B cell (primary cell): ENCODE measurements around the gene CS. TPM values are rescaled to one million over a fixed set of nuclear protein-coding genes. Genes with fewer than 3 reads are reported as not detected.
A peak's percentile ranks its signal among the peaks of the same experiment; 100 is the strongest.

ENCODE experiments used
- ATAC-seq: fragments of 200-7000 bp; cut with Tn5 transposase; one replicate; pipeline ENCODE4 v1.10.0; 2021; ENCODE audit warnings: low read depth, mild to moderate bottlenecking, moderate number of reproducible peaks, moderate library complexity
- CTCF ChIA-PET: fragments of 350-600 bp; sonication (Branson Sonifier 250); formaldehyde crosslinking; loops from one replicate; lab custom pipeline; 2021; ENCODE audit warnings: antibody characterized with exemption, inconsistent platforms; lab: Charles Lee
- POLR2A ChIA-PET: fragments of 350-600 bp; sonication (Branson Sonifier 250); formaldehyde crosslinking; loops from one replicate; lab custom pipeline; 2021; ENCODE audit warnings: antibody characterized with exemption; lab: Charles Lee
- DNase-seq: peaks from one replicate; pipeline ENCODE4 v3.0.0; 2013
- H2AFZ ChIP-seq: 2 replicates; pipeline ENCODE4 v1.6.1; 2012; ENCODE audit warnings: mild to moderate bottlenecking, low read depth, low read length; ENCODE audit not compliant: insufficient read depth, poor library complexity, severe bottlenecking
- H3K27ac ChIP-seq, 2 donors: 1 replicate in 1 of 2; 2 replicates in 1 of 2; pipeline ENCODE4 v1.5.1; 2012 to 2013; ENCODE audit warnings: low read length in 2 of 2, mild to moderate bottlenecking in 2 of 2, moderate library complexity in 1 of 2
- H3K27me3 ChIP-seq, 4 experiments: fragments of 200-600 bp in 1 of 4; sonication (generic) in 1 of 4; replicated peaks in 1 of 4; 1 replicate in 2 of 4; 2 replicates in 2 of 4; pipeline versions ENCODE4 v1.6.1 to v1.7.0; 2013 to 2016; ENCODE audit warnings: low read length in 3 of 4, mild to moderate bottlenecking in 2 of 4, mixed read lengths in 1 of 4, moderate library complexity in 1 of 4; ENCODE audit not compliant: insufficient read depth in 4 of 4, control insufficient read depth in 3 of 4; ENCODE audit errors: control extremely low read depth in 1 of 4
- H3K36me3 ChIP-seq, 2 experiments: replicated peaks in 1 of 2; 1 replicate in 1 of 2; 2 replicates in 1 of 2; pipeline versions ENCODE4 v1.6.1 to v1.7.1; 2013; ENCODE audit warnings: low read length in 1 of 2; ENCODE audit not compliant: insufficient read depth in 2 of 2, control insufficient read depth in 1 of 2; ENCODE audit errors: control extremely low read depth in 1 of 2, extremely low read depth in 1 of 2
- H3K4me1 ChIP-seq, 2 donors: fragments of 200-600 bp in 1 of 2; sonication (generic) in 1 of 2; 1 replicate in 1 of 2; 2 replicates in 1 of 2; pipeline versions ENCODE4 v1.5.1 to v1.6.1; 2013 to 2017; ENCODE audit warnings: low read length in 2 of 2; ENCODE audit not compliant: control insufficient read depth in 2 of 2, insufficient read depth in 2 of 2
- H3K4me2 ChIP-seq: replicated peaks from 2 replicates; pipeline ENCODE3; 2012; ENCODE audit warnings: mild to moderate bottlenecking, low read depth, low read length; ENCODE audit not compliant: poor library complexity, severe bottlenecking
- H3K4me3 ChIP-seq, 5 experiments: fragments of 200-600 bp in 1 of 5; sonication (generic) in 1 of 5; 1 replicate in 3 of 5; 2 replicates in 2 of 5; pipeline versions ENCODE4 v1.5.1 to v1.7.0; 2011 to 2016; ENCODE audit warnings: low read length in 4 of 5, mild to moderate bottlenecking in 4 of 5, low read depth in 2 of 5, control low read depth in 1 of 5, moderate library complexity in 1 of 5; ENCODE audit not compliant: insufficient read depth in 1 of 5; ENCODE audit errors: control extremely low read depth in 1 of 5, extremely low read depth in 1 of 5
- H3K79me2 ChIP-seq: fragments of 200-600 bp; sonication (generic); one replicate; pipeline ENCODE4 v1.6.0; 2016; ENCODE audit warnings: low read length; ENCODE audit not compliant: control insufficient read depth, insufficient read depth
- H3K9ac ChIP-seq: fragments of 200-600 bp; sonication (generic); 2 replicates; pipeline ENCODE4 v1.6.1; 2017; ENCODE audit warnings: mild to moderate bottlenecking, low read length, moderate library complexity
- H3K9me3 ChIP-seq, 3 donors: one replicate each; pipeline versions ENCODE4 v1.6.1 to v1.7.1; 2013; ENCODE audit warnings: low read length in 2 of 3; ENCODE audit not compliant: control insufficient read depth in 2 of 3, insufficient read depth in 1 of 3; ENCODE audit errors: control extremely low read depth in 1 of 3
- H4K20me1 ChIP-seq: 2 replicates; pipeline ENCODE4 v1.6.0; 2012; ENCODE audit warnings: mild to moderate bottlenecking, low read length; ENCODE audit not compliant: insufficient read depth, control insufficient read depth, poor library complexity, severe bottlenecking
- H3K27ac Mint-ChIP-seq: one replicate; pipeline ENCODE4 v1.8.0; 2021; ENCODE audit warnings: mixed read lengths
- H3K27me3 Mint-ChIP-seq: one replicate; pipeline ENCODE4 v1.8.0; 2021; ENCODE audit warnings: mixed read lengths
- H3K4me1 Mint-ChIP-seq: one replicate; pipeline ENCODE4 v1.8.0; 2021; ENCODE audit warnings: mixed read lengths
- H3K4me3 Mint-ChIP-seq: one replicate; pipeline ENCODE4 v1.8.0; 2021; ENCODE audit warnings: mixed read lengths
- H3K9me3 Mint-ChIP-seq: one replicate; pipeline ENCODE4 v1.8.0; 2022; ENCODE audit warnings: mixed read lengths; ENCODE audit not compliant: insufficient read depth
- CTCF ChIP-seq: fragments of 200-600 bp; IDR thresholded peaks from one replicate; pipeline ENCODE4 v1.8.0; 2022; ENCODE audit warnings: antibody characterized with exemption, mild to moderate bottlenecking
- EZH2 ChIP-seq: IDR thresholded peaks from 2 replicates; pipeline ENCODE4 v1.6.1; 2012; ENCODE audit warnings: borderline replicate concordance, low read depth, mild to moderate bottlenecking, moderate library complexity, low read length; ENCODE audit not compliant: insufficient read depth, poor library complexity, severe bottlenecking
- WGBS: methylation state at CpG from one replicate; pipeline ENCODE4 v1.1.5; 2013; ENCODE audit warnings: missing lambda C conversion rate; ENCODE audit not compliant: insufficient coverage; 5-methylcytosine and 5-hydroxymethylcytosine counted together
- intact Hi-C: fragments of 100-400 bp; cut with micrococcal nuclease; formaldehyde crosslinking; loops from one replicate; pipeline ENCODE4 v1.10.0; 2022
- polyA plus RNA-seq: library from polyadenylated mRNA; depleted of rRNA; stranded (reverse); fragments of >200 nt; gene quantifications from 2 replicates; pipeline ENCODE4 v1.2.3, GENCODE V29; 2012
- total RNA-seq, 2 donors: library from RNA; stranded (reverse); fragments of 120-200 nt in 1 of 2; gene quantifications; 1 replicate in 1 of 2; 2 replicates in 1 of 2; pipeline versions ENCODE4 v1.2.3 to v1.2.4, GENCODE V29; 2013 to 2022

Gene CS
- total and polyA plus RNA-seq, 2 donors (not counting 1 experiment from before 2014, with no cell fraction given) = 114 to 154 TPM

- Histone ChIP-seq H4K20me1 (no peaks in the 10 kb centered on the region), H3K4me2 (peak within 1 kb of the TSS; percentile 91), H3K4me1 (peaks cover 12 to 15% of the 10 kb centered on the region in 2 donors), H3K36me3 (peaks cover 8 to 23% of the 10 kb centered on the region in 2 experiments), H3K27ac (peak within 1 kb of the TSS; percentile 67 to 90), H3K27me3 (no peaks in the 10 kb centered on the region), H2AFZ (peak within 1 kb of the TSS; percentile 95), H3K9ac (peak within 1 kb of the TSS; percentile 82), H3K79me2 (peaks cover 20% of the 10 kb centered on the region), H3K9me3 (no peaks in the 10 kb centered on the region), H3K4me3 (peak within 1 kb of the TSS; percentile 78 to 94 (median 91))
- ATAC-seq (peak; percentile 86), DNase-seq (peak; percentile 99)
- Mint-ChIP-seq H3K27me3 (no peaks in the 10 kb centered on the region), H3K27ac (peak within 1 kb of the TSS; percentile 99), H3K4me3 (peak within 1 kb of the TSS; percentile 99), H3K4me1 (peaks cover 10% of the 10 kb centered on the region), H3K9me3 (no peaks in the 10 kb centered on the region)
- TF ChIP-seq EZH2 = no peak
- TF ChIP-seq CTCF = no peak
- CTCF ChIA-PET = interaction anchor here (0.6 to 4.8 kb wide), 21 partner anchors 9 to 320 kb away, joined by 3 to 44 read pairs (median 4); partner anchors contain the start of genes COQ10A, IL23A, PAN2 and RNF41
- POLR2A ChIA-PET = interaction anchor here (0.7 to 2.3 kb wide), 23 partner anchors 9 to 199 kb away, joined by 3 to 12 read pairs (median 4); partner anchors contain the start of genes APOF, COQ10A, GLS2 and IL23A
- WGBS = under 1% methylated on average over 62 of the region's 62 CpGs
- intact Hi-C loops = loop anchor here (1.0 to 5.0 kb wide), 12 partner anchors 16 to 1206 kb away; partner anchors contain the start of genes CS, DDIT3, MBD6 and ORMDL2
Observed at GRCh38 chr12:56315622-56316473, 15.7 kb upstream of the CS start, which contains the start of gene CNPY2. CNPY2 (minus strand) TSS chr12:56315988; CDS start chr12:56315217, 771 bp downstream.
